IMR-90 (cell line): ENCODE data around the gene GNG7. TPM values are rescaled to one million over a fixed set of nuclear protein-coding genes. Genes with fewer than 3 reads are reported as not detected.
A peak's percentile ranks its signal among the peaks of the same experiment; 100 is the strongest.

Experiments used
- ATAC-seq: fragments of 200-7000 bp; cut with Tn5 transposase; 2 replicates; pipeline ENCODE4 v1.9.1; 2020; ENCODE audit warnings: low read depth, mild to moderate bottlenecking, moderate library complexity
- BruUV-seq: library from RNA; stranded (reverse); fragments of 400-500 nt; replicated peaks from 2 replicates; lab custom pipeline; 2021; lab: Mats Ljungman, UMichigan
- CTCF ChIA-PET: fragments of 300-600 bp; formaldehyde crosslinking; extraction: SDS; loops from one replicate; lab custom pipeline; 2021; ENCODE audit warnings: antibody characterized with exemption; lab: Yijun Ruan, JAX
- POLR2A ChIA-PET: fragments of 300-600 bp; sonication (Branson Sonifier 250); formaldehyde crosslinking; loops from one replicate; lab custom pipeline; 2022; ENCODE audit warnings: antibody characterized with exemption; ENCODE audit not compliant: unreplicated experiment; lab: Charles Lee
- DNase-seq: peaks from one replicate; pipeline ENCODE4 v3.0.0; 2013
- H2AFZ ChIP-seq: replicated peaks from 2 replicates; pipeline ENCODE3; 2013; ENCODE audit warnings: low read length, mild to moderate bottlenecking; ENCODE audit not compliant: poor library complexity
- H2AK5ac ChIP-seq: 2 replicates; pipeline ENCODE4 v1.6.1; 2013; ENCODE audit warnings: low read depth, low read length, inconsistent platforms
- H2AK9ac ChIP-seq: replicated peaks from 2 replicates; pipeline ENCODE3; 2013; ENCODE audit warnings: mild to moderate bottlenecking, low read depth, low read length, moderate library complexity; ENCODE audit not compliant: poor library complexity
- H2BK120ac ChIP-seq: 2 replicates; pipeline ENCODE4 v1.6.1; 2013; ENCODE audit warnings: low read depth, low read length, inconsistent platforms
- H2BK15ac ChIP-seq: 3 replicates; pipeline ENCODE4 v1.6.1; 2013; ENCODE audit warnings: low read depth, low read length, inconsistent platforms
- H2BK20ac ChIP-seq: 2 replicates; pipeline ENCODE4 v1.6.1; 2013; ENCODE audit warnings: low read depth, mild to moderate bottlenecking, inconsistent platforms, low read length, moderate library complexity
- H2BK5ac ChIP-seq: 2 replicates; pipeline ENCODE4 v1.6.1; 2013; ENCODE audit warnings: mild to moderate bottlenecking, low read depth, low read length, inconsistent platforms; ENCODE audit not compliant: poor library complexity, severe bottlenecking
- H3K14ac ChIP-seq: replicated peaks from 2 replicates; pipeline ENCODE4 v1.6.1; 2013; ENCODE audit warnings: low read depth, low read length, inconsistent platforms
- H3K18ac ChIP-seq: 2 replicates; pipeline ENCODE4 v1.6.1; 2013; ENCODE audit warnings: low read depth, low read length, control low read depth
- H3K23ac ChIP-seq: 2 replicates; pipeline ENCODE4 v1.6.1; 2013; ENCODE audit warnings: low read depth, low read length, inconsistent platforms
- H3K27ac ChIP-seq: 2 replicates; pipeline ENCODE4 v1.5.1; 2013; ENCODE audit warnings: mild to moderate bottlenecking, control low read depth, low read length; ENCODE audit not compliant: insufficient read depth
- H3K27me3 ChIP-seq: 2 replicates; pipeline ENCODE4 v1.6.1; 2013; ENCODE audit warnings: low read length; ENCODE audit not compliant: control insufficient read depth, insufficient read depth
- H3K36me3 ChIP-seq: 2 replicates; pipeline ENCODE4 v1.6.1; 2013; ENCODE audit warnings: low read length, mixed read lengths; ENCODE audit not compliant: control insufficient read depth, insufficient read depth
- H3K4ac ChIP-seq: 2 replicates; pipeline ENCODE4 v1.6.1; 2013; ENCODE audit warnings: low read depth, low read length, inconsistent platforms
- H3K4me1 ChIP-seq: 2 replicates; pipeline ENCODE4 v1.6.1; 2013; ENCODE audit warnings: low read length, mixed read lengths; ENCODE audit not compliant: control insufficient read depth, insufficient read depth
- H3K4me2 ChIP-seq: 2 replicates; pipeline ENCODE4 v1.6.1; 2013; ENCODE audit warnings: low read depth, mild to moderate bottlenecking, control low read depth, low read length, moderate library complexity
- H3K4me3 ChIP-seq: 2 replicates; pipeline ENCODE4 v1.5.1; 2013; ENCODE audit warnings: low read depth, mild to moderate bottlenecking, control low read depth, low read length, moderate library complexity; ENCODE audit not compliant: insufficient read depth
- H3K56ac ChIP-seq: 2 replicates; pipeline ENCODE4 v1.6.1; 2013; ENCODE audit warnings: low read length, inconsistent platforms; ENCODE audit not compliant: insufficient read depth; ENCODE audit errors: extremely low read depth
- H3K79me1 ChIP-seq, 2 experiments: 2 replicates each; pipeline ENCODE4 v1.6.1; 2013; ENCODE audit warnings: low read length in 2 of 2, inconsistent platforms in 1 of 2, low read depth in 1 of 2
- H3K9ac ChIP-seq: 2 replicates; pipeline ENCODE4 v1.6.1; 2013; ENCODE audit warnings: low read depth, low read length, control low read depth
- H3K9me1 ChIP-seq: 2 replicates; pipeline ENCODE4 v1.6.1; 2013; ENCODE audit warnings: low read length, inconsistent platforms; ENCODE audit not compliant: insufficient read depth
- H3K9me3 ChIP-seq: 2 replicates; pipeline ENCODE4 v1.6.1; 2013; ENCODE audit warnings: low read length; ENCODE audit not compliant: control insufficient read depth, insufficient read depth
- H4K20me1 ChIP-seq: 2 replicates; pipeline ENCODE4 v1.6.1; 2013; ENCODE audit warnings: low read length, inconsistent platforms; ENCODE audit not compliant: insufficient read depth
- H4K5ac ChIP-seq: 2 replicates; pipeline ENCODE4 v1.6.1; 2013; ENCODE audit warnings: mild to moderate bottlenecking, low read depth, low read length, control low read depth
- H4K8ac ChIP-seq, 2 experiments: 2 replicates each; pipeline ENCODE4 v1.6.1; 2013; ENCODE audit warnings: low read depth in 2 of 2, low read length in 2 of 2, control low read depth in 1 of 2, inconsistent platforms in 1 of 2
- H4K91ac ChIP-seq: 2 replicates; pipeline ENCODE4 v1.6.1; 2013; ENCODE audit warnings: low read depth, low read length, inconsistent platforms; ENCODE audit not compliant: insufficient read depth
- FOS ChIP-seq: fragments of 150-350 bp; IDR thresholded peaks from 2 replicates; pipeline ENCODE4 v1.6.1; 2016; ENCODE audit warnings: low read depth, low read length
- MAFK ChIP-seq: IDR thresholded peaks from 2 replicates; pipeline ENCODE4 v1.6.1; 2012; ENCODE audit warnings: low read depth, low read length, improper control_type of control experiment
- MXI1 ChIP-seq: IDR thresholded peaks from 2 replicates; pipeline ENCODE4 v1.6.1; 2012; ENCODE audit warnings: low read depth, mild to moderate bottlenecking, low read length, moderate library complexity, borderline replicate concordance
- RAD21 ChIP-seq: IDR thresholded peaks from 2 replicates; pipeline ENCODE4 v1.6.1; 2012; ENCODE audit warnings: low read length, improper control_type of control experiment
- RFX5 ChIP-seq: IDR thresholded peaks from 2 replicates; pipeline ENCODE4 v1.8.0; 2012; ENCODE audit warnings: low read depth, mild to moderate bottlenecking, low read length, moderate library complexity
- SMC3 ChIP-seq: fragments of 150-350 bp; IDR thresholded peaks from 2 replicates; pipeline ENCODE4 v1.6.1; 2016; ENCODE audit warnings: low read depth, mild to moderate bottlenecking, antibody characterized with exemption, low read length, moderate library complexity
- WGBS, 2 experiments: methylation state at CpG; one replicate each; pipeline versions ENCODE4 v1.1.5 to v1.1.7; 2013; ENCODE audit warnings: missing lambda C conversion rate in 2 of 2; ENCODE audit not compliant: insufficient read length in 1 of 2; ENCODE audit errors: extremely low coverage in 2 of 2; 5-methylcytosine and 5-hydroxymethylcytosine counted together
- dilution Hi-C: fragments of 300-500 bp; cut with HindIII; formaldehyde crosslinking; loops from one replicate; pipeline ENCODE4 v1.14.3; 2018; ENCODE audit warnings: low sequenced_read_pairs; ENCODE audit not compliant: unreplicated experiment
- in situ Hi-C: fragments of 300-500 bp; cut with MboI; formaldehyde crosslinking; loops from 3 replicates; pipeline ENCODE4 v1.14.3; 2019; ENCODE audit warnings: low sequenced_read_pairs, inconsistent platforms, mixed read lengths
- intact Hi-C: fragments of 100-400 bp; cut with micrococcal nuclease; formaldehyde crosslinking; loops from 2 replicates; pipeline ENCODE4 v1.10.0; 2022
- polyA plus RNA-seq, 3 experiments: library from polyadenylated mRNA; depleted of rRNA; stranded (reverse); fragments of >200 nt; gene quantifications; 2 replicates each; pipeline ENCODE4 v1.2.3, GENCODE V29; 2012; ENCODE audit warnings: low replicate concordance in 1 of 3
- total RNA-seq: library from RNA; depleted of rRNA; stranded (reverse); fragments of >200 nt; gene quantifications from 2 replicates; pipeline ENCODE4 v1.2.3, GENCODE V29; 2012
- TF ChIP-seq, protein P1 (sequence below): fragments of 150-350 bp; IDR thresholded peaks from 2 replicates; pipeline ENCODE4 v1.6.1; 2017; ENCODE audit warnings: mild to moderate bottlenecking, antibody characterized with exemption, low read length, low read depth

GNG7 gene
- total and polyA plus RNA-seq, 2 of the 4 experiments (the other 2 are of a cell fraction) = under 0.01 to 0.21 TPM

DNA sequence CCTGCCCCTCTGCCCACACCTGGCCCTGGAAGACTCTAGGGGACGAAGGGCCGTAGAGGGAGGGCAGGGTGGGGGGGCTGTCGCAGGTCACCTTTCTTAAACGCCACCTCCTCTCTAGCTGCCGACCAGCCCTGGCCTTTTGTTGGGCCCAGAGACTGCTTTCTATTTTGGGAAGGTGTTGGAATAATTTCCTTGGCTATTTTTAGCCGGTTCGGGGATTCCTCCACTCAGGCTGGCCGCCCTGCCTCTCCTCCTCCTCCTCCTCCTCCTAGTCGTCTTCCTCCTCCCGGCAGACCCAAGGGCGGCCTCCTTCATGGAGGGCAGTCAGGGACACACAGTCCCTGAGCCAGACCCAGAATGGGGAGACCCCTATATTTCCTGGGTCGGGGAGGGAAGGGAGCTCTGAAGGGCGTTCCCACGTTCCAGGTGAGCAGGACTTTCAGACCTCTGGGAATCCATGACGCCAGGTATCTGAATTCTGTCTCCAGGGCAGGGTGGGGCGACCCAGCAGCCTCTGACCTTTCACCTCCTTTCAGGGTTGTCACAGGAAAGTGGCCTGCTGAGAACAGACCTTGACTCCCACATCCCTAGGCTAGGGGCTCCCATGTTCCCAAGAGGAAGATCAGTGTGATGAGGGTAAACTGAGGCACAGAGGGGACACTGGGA, 206.7 kb downstream of the GNG7 start:
- H4K20me1 ChIP-seq = peaks cover 3% of the 10 kb centered on the region; the same call in 1 of the 2 replicates
- no peaks in the 10 kb centered on the region for H3K9me3 ChIP-seq
- H3K4ac ChIP-seq = peak overlapping the region; percentile 96
- peaks cover 20% of the 10 kb centered on the region for H3K4me1 ChIP-seq
- intact Hi-C loops = no loop called here
- H3K4me3 ChIP-seq = no peak overlapping the region
- H2BK5ac ChIP-seq = peak overlapping the region; percentile 21
- no peak overlapping the region for H3K9ac ChIP-seq
- dilution Hi-C loops = no loop called here
- peak overlapping the region; percentile 79 for H3K14ac ChIP-seq
- H3K23ac ChIP-seq = peak overlapping the region; percentile 70; the same call in 1 of the 2 replicates
- TF ChIP-seq MXI1 (no peak), RFX5 (no peak), RAD21 (no peak), SMC3 (no peak), MAFK (no peak), FOS (no peak)
- TF ChIP-seq, protein P1, sequence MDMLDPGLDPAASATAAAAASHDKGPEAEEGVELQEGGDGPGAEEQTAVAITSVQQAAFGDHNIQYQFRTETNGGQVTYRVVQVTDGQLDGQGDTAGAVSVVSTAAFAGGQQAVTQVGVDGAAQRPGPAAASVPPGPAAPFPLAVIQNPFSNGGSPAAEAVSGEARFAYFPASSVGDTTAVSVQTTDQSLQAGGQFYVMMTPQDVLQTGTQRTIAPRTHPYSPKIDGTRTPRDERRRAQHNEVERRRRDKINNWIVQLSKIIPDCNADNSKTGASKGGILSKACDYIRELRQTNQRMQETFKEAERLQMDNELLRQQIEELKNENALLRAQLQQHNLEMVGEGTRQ = no peak
- no peak overlapping the region; the same call in 1 of the 2 replicates for H3K27ac ChIP-seq
- no peak for DNase-seq
- H2AFZ ChIP-seq = peak overlapping the region; percentile 94
- H3K9me1 ChIP-seq = peaks cover 14% of the 10 kb centered on the region
- H4K91ac ChIP-seq = peak overlapping the region; percentile 24; the same call in 1 of the 2 replicates
- H4K5ac ChIP-seq = no peak overlapping the region; the same call in 1 of the 2 replicates
- ATAC-seq = no peak
- H3K79me1 ChIP-seq = peaks cover 0 to 18% of the 10 kb centered on the region in 2 experiments; a peak in 2 of 4 replicates
- 0 out of 2 replicates have a peak overlapping the region, but pooled peaks have one; percentile 30 for H3K18ac ChIP-seq
- WGBS, 2 experiments = no CpG with 5 or more reads among the region's 16 CpGs
- H3K27me3 ChIP-seq = no peaks in the 10 kb centered on the region
- ChIA-PET CTCF (interaction anchor here (1.2 kb wide), 1 partner anchor 83 kb away, joined by 3 read pairs; no protein-coding TSS in a partner anchor), POLR2A (no interaction called here)
- no TSS peak for BruUV-seq
- no peak overlapping the region for H3K56ac ChIP-seq
- H2AK5ac ChIP-seq = peak overlapping the region; percentile 91
- in situ Hi-C loops = no loop called here
- H2BK15ac ChIP-seq = peak overlapping the region; percentile 42; the same call in 1 of the 3 replicates
- peak overlapping the region; percentile 88; the same call in 1 of the 2 replicates for H2BK20ac ChIP-seq
- H3K4me2 ChIP-seq = no peak overlapping the region
- peak overlapping the region; percentile 86 for H2AK9ac ChIP-seq
- no peaks in the 10 kb centered on the region for H3K36me3 ChIP-seq
- peak overlapping the region in 1 of 2 experiments; percentile 84; a peak in 2 of 4 replicates for H4K8ac ChIP-seq
- H2BK120ac ChIP-seq = peak overlapping the region; percentile 78
